Mesothelial cell of epicardium (in vitro differentiated cells): ENCODE results near the gene CSF1R. TPM values are rescaled to one million over a fixed set of nuclear protein-coding genes. Genes with fewer than 3 reads are reported as not detected.

Source experiments
- DNase-seq, 2 experiments: peaks; one replicate each; pipeline ENCODE4 v3.0.0; 2021; ENCODE audit warnings: low spot score in 2 of 2; ENCODE audit not compliant: unreplicated experiment in 2 of 2
- H3K27ac Mint-ChIP-seq: 2 replicates; pipeline ENCODE4 v1.8.0; 2021; ENCODE audit warnings: mixed read lengths
- H3K27me3 Mint-ChIP-seq: 2 replicates; pipeline ENCODE4 v1.8.0; 2021; ENCODE audit warnings: low read depth, mixed read lengths
- H3K36me3 Mint-ChIP-seq: 2 replicates; pipeline ENCODE4 v1.8.0; 2021; ENCODE audit warnings: mixed read lengths
- H3K4me1 Mint-ChIP-seq: 2 replicates; pipeline ENCODE4 v1.8.0; 2021; ENCODE audit warnings: mixed read lengths
- H3K4me3 Mint-ChIP-seq: 2 replicates; pipeline ENCODE4 v1.8.0; 2021; ENCODE audit warnings: mild to moderate bottlenecking, moderate library complexity, mixed read lengths
- H3K9me3 Mint-ChIP-seq: 2 replicates; pipeline ENCODE4 v1.8.0; 2021; ENCODE audit warnings: mixed read lengths
- total RNA-seq: library from RNA; stranded (reverse); gene quantifications from 3 replicates; pipeline ENCODE4 v1.2.1, GENCODE V29; 2021
- TF ChIP-seq, protein P1 (sequence below): fragments of 200-600 bp; sonication (generic); IDR thresholded peaks from one replicate; pipeline ENCODE4 v1.5.0; 2021; ENCODE audit warnings: antibody characterized with exemption; ENCODE audit not compliant: unreplicated experiment

Gene CSF1R
- total RNA-seq, 1 donor from 2014 or later, result 0.18 TPM

DNA sequence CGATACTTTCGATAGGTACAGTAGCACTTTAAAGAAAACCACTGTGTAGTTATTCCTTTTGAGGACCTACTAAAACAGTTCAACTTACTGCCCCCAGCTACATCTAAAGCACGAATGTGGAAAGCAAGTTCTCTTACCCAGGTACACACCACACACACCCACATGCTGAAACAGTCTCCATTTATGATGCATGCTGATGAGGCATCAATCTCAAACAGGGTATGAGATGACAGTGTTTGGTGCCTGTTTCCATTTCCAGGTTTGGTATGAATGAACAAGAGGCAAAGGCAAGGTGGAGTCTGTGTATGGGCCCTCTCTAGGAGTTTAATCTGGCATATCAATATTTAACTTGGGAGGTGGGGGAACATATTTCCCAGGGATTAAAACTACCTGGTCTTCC lies 71.9 kb downstream of the CSF1R start:
- TF ChIP-seq, protein P1, sequence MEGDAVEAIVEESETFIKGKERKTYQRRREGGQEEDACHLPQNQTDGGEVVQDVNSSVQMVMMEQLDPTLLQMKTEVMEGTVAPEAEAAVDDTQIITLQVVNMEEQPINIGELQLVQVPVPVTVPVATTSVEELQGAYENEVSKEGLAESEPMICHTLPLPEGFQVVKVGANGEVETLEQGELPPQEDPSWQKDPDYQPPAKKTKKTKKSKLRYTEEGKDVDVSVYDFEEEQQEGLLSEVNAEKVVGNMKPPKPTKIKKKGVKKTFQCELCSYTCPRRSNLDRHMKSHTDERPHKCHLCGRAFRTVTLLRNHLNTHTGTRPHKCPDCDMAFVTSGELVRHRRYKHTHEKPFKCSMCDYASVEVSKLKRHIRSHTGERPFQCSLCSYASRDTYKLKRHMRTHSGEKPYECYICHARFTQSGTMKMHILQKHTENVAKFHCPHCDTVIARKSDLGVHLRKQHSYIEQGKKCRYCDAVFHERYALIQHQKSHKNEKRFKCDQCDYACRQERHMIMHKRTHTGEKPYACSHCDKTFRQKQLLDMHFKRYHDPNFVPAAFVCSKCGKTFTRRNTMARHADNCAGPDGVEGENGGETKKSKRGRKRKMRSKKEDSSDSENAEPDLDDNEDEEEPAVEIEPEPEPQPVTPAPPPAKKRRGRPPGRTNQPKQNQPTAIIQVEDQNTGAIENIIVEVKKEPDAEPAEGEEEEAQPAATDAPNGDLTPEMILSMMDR, result no peak
- H3K27me3 Mint-ChIP-seq, result no peaks in the 10 kb centered on the region
- H3K4me1 Mint-ChIP-seq, result no peaks in the 10 kb centered on the region
- no peak overlapping the region for H3K27ac Mint-ChIP-seq
- H3K9me3 Mint-ChIP-seq, result peaks cover 18% of the 10 kb centered on the region
- peaks cover 70% of the 10 kb centered on the region for H3K36me3 Mint-ChIP-seq
- DNase-seq, result no peak
- no peak overlapping the region for H3K4me3 Mint-ChIP-seq

DNA sequence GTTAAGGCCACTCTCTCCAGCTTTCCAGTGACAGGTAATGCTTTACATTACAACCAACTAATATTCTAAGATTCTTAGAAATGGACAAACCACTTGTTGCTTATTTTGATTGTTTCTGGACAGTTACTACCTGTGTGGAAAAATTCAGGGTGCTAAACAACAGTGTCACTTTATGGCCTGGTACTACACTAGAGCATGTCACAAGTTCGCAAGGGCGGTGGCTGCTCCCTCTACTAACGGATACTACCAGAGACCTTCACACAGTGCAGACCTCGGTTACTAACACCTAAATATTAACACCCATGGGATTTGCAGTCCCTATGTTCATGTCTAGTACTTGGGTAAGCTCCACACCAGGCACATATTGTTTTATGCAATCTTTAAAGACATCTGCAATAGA lies 72.4 kb downstream of the CSF1R start:
- no peak overlapping the region for H3K4me3 Mint-ChIP-seq
- H3K36me3 Mint-ChIP-seq, result peaks cover 65% of the 10 kb centered on the region
- peaks cover 18% of the 10 kb centered on the region for H3K9me3 Mint-ChIP-seq
- no peaks in the 10 kb centered on the region for H3K27me3 Mint-ChIP-seq
- TF ChIP-seq, protein P1, result no peak
- no peak overlapping the region for H3K27ac Mint-ChIP-seq
- no peaks in the 10 kb centered on the region for H3K4me1 Mint-ChIP-seq
- no peak for DNase-seq

DNA sequence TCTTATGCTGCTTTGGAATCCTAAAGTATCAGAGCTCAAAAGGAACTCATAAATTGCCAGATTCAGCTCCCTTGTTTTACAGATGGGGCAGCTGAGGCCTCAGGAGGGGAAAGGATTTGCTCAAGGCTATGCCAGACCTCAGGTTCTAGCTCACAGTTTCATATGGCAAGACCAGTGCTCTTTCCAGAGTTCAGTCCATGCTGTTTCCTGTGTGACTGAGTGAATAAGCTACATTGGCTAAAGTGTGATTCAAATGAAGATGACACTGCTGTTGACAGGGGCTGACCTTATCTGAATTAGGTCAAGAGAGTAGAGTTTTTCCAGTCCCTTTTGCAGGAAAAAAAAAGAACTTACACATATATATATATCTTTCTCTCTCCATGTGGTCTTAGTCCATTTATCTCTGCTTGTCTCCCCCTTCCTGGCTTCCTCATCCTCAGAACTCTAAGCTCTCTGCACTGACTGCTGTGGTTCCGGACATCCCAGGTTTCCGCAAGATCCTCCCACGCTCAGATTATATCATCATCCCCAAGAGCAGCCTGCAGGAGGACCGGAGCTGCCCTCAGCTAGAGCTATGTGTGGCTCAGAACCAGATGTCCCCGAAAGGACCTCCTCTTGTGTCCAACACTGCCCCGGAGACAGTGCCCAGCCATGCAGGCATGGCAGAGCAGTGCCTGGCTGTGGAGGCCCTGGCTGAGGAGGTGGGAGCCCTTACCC lies 76.5 kb downstream of the CSF1R start:
- Mint-ChIP-seq H3K27ac (peak overlapping the region; percentile 70), H3K4me1 (no peaks in the 10 kb centered on the region), H3K9me3 (peaks cover 6% of the 10 kb centered on the region), H3K4me3 (no peak overlapping the region), H3K36me3 (peaks cover 45% of the 10 kb centered on the region), H3K27me3 (no peaks in the 10 kb centered on the region)
- no peak for DNase-seq
- TF ChIP-seq, protein P1, result no peak

DNA sequence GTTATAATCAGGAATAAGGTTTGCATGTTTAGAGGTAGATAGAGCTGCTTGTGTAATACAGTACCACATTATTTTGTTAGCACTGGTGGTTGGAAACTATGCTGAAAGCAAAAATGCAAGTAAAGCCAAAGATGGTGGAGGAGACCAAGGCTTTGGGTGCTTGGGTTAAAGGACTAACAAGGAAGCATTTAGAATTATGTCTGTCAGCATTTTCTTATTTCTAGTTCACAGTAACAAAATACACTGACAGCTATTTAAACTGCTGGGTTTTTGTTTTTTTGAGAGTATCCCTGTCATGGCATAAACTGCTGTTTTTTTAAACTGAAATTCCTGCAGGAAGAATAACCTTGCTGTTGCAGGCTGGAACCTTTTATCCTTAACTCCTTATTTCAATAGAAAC lies 79.3 kb downstream of the CSF1R start:
- H3K36me3 Mint-ChIP-seq, result peaks cover 22% of the 10 kb centered on the region

DNA sequence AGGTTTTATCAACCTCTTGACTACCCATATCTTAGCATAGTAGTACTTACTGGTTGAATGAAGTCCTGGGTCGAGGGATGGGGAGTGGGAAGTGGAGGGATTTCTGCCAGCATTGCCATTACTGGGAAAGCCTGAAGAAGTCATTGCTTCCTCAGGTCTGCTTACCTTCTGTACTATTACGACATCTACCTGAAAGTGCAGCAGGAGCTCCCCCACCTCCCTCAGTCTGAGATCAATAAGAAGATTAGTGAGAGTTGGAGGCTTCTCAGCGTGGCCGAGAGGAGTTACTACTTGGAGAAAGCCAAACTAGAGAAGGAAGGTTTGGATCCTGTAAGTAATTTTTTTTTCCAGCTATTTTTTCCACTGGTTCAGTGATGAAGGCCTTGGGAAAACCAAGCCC lies 80.0 kb downstream of the CSF1R start:
- Mint-ChIP-seq H3K9me3 (no peaks in the 10 kb centered on the region), H3K4me3 (no peak overlapping the region), H3K36me3 (peaks cover 19% of the 10 kb centered on the region), H3K27ac (no peak overlapping the region), H3K4me1 (peaks cover 14% of the 10 kb centered on the region), H3K27me3 (no peaks in the 10 kb centered on the region)
- DNase-seq, result no peak
- TF ChIP-seq, protein P1, result no peak

More for the DNA sequence above, 79.3 kb downstream of the CSF1R start:
- no peaks in the 10 kb centered on the region for H3K9me3 Mint-ChIP-seq
- H3K27me3 Mint-ChIP-seq, result no peaks in the 10 kb centered on the region
- no peak for DNase-seq
- no peak overlapping the region for H3K4me3 Mint-ChIP-seq
- TF ChIP-seq, protein P1, result no peak
- peaks cover 8% of the 10 kb centered on the region for H3K4me1 Mint-ChIP-seq
- H3K27ac Mint-ChIP-seq, result no peak overlapping the region

Other genes with a start within 250 kb of the CSF1R start
- gene PDE6A, start 141.8 kb downstream of the CSF1R start, total RNA-seq, result 0.18 to 0.38 TPM (median 0.29 TPM) in 3 replicates
- gene SLC26A2, start 125.8 kb downstream of the CSF1R start, total RNA-seq, result 15.4 to 16.5 TPM (median 15.9 TPM) in 3 replicates
- gene TIGD6, start 85.9 kb downstream of the CSF1R start, total RNA-seq, result 3.9 to 4.8 TPM (median 4.7 TPM) in 3 replicates
- gene HMGXB3, start 85.8 kb downstream of the CSF1R start, total RNA-seq, result 49.6 to 53.1 TPM (median 52.8 TPM) in 3 replicates
- gene PDGFRB, start 69.3 kb upstream of the CSF1R start, total RNA-seq, result 100 to 105 TPM (median 102 TPM) in 3 replicates
- 0.51 to 1.1 TPM (median 0.68 TPM) in 3 replicates for gene CDX1, start 80.2 kb upstream of the CSF1R start, total RNA-seq
- gene SLC6A7, start 103.5 kb upstream of the CSF1R start, total RNA-seq, result not detected in 3 replicates
- gene CAMK2A, start 203.2 kb upstream of the CSF1R start, total RNA-seq, result 3.9 to 4.1 TPM (median 4.0 TPM) in 3 replicates
- gene ARSI, start 216.4 kb upstream of the CSF1R start, total RNA-seq, result 18.5 to 19.1 TPM (median 18.8 TPM) in 3 replicates